Kidney epithelial cell (primary cell): ENCODE results near the gene CD248. TPM values are rescaled to one million over a fixed set of nuclear protein-coding genes. Genes with fewer than 3 reads are reported as not detected.

ENCODE experiments used
- DNase-seq: peaks from one replicate; pipeline ENCODE4 v3.0.0-alpha.2; 2010; ENCODE audit warnings: low read depth
- H3K27me3 ChIP-seq: 2 replicates; pipeline ENCODE4 v1.6.0; 2011; ENCODE audit warnings: low read length; ENCODE audit not compliant: control insufficient read depth, insufficient read depth
- H3K36me3 ChIP-seq: 2 replicates; pipeline ENCODE4 v1.5.1; 2011; ENCODE audit warnings: low read length; ENCODE audit not compliant: control insufficient read depth, insufficient read depth
- H3K4me3 ChIP-seq: 2 replicates; pipeline ENCODE4 v1.5.1; 2011; ENCODE audit warnings: low read depth, mild to moderate bottlenecking, control low read depth, low read length
- total RNA-seq: library from RNA; depleted of rRNA; stranded (reverse); fragments of >200 nt; gene quantifications from 2 replicates; pipeline ENCODE4 v1.2.3, GENCODE V29; 2015
- TF ChIP-seq, protein P1 (sequence below): IDR thresholded peaks from 2 replicates; pipeline ENCODE4 v1.5.1; 2011; ENCODE audit warnings: mild to moderate bottlenecking, moderate library complexity, low read length, control low read depth, inconsistent platforms; ENCODE audit not compliant: insufficient read depth, poor library complexity, severe bottlenecking

CD248 gene
- total RNA-seq, 1 donor from 2014 or later = 0.17 TPM

DNA sequence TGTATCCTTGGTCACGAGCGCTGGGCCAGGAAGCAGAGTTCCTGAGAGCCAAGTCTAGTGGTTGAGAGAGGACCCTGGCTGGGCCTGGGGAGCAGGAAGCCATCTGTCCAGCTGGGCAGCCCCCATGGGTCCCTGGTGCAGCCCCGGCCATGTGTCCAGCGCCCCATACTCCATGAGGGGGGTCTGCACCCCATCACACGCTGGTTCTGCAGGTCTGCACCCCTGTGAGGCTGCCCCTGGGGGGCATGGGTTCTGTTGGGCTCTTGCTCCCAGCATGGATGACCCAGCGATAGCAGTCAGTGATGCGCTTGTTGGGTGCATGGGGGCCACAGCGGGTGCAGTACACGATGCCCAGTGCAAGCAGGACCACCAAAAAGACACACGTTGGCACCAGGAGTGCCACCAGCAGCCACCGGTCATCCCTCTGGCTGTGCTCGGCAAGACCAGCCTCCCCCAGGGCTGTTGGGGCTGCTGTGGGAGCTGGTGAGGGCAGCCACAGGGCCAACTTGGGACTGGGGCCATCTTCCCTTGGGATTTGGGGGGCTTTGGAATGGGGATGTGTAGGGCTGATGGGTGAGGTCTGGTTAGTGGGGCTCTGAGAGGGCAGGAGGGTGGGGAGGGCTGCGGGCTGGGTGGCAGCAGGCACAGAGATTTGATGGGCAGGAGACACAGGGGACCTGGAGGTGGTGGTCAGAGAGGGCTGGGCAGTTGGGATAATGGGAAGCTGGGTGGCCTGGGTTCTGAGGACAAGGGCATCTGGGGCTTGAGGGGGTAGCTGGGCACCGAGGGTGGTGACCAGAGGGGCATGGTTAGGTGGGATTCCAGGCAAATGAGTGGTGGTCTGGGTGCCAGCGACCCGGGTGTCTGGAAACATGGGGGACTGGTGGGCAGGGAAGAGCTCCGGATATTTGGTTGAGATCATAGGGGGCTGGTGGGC, 2.0 kb downstream of the CD248 start:
- Histone ChIP-seq H3K36me3 (no peaks in the 10 kb centered on the region), H3K4me3 (no peak overlapping the region), H3K27me3 (peaks cover 2% of the 10 kb centered on the region)
- no peak for DNase-seq
- TF ChIP-seq, protein P1, sequence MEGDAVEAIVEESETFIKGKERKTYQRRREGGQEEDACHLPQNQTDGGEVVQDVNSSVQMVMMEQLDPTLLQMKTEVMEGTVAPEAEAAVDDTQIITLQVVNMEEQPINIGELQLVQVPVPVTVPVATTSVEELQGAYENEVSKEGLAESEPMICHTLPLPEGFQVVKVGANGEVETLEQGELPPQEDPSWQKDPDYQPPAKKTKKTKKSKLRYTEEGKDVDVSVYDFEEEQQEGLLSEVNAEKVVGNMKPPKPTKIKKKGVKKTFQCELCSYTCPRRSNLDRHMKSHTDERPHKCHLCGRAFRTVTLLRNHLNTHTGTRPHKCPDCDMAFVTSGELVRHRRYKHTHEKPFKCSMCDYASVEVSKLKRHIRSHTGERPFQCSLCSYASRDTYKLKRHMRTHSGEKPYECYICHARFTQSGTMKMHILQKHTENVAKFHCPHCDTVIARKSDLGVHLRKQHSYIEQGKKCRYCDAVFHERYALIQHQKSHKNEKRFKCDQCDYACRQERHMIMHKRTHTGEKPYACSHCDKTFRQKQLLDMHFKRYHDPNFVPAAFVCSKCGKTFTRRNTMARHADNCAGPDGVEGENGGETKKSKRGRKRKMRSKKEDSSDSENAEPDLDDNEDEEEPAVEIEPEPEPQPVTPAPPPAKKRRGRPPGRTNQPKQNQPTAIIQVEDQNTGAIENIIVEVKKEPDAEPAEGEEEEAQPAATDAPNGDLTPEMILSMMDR = no peak

DNA sequence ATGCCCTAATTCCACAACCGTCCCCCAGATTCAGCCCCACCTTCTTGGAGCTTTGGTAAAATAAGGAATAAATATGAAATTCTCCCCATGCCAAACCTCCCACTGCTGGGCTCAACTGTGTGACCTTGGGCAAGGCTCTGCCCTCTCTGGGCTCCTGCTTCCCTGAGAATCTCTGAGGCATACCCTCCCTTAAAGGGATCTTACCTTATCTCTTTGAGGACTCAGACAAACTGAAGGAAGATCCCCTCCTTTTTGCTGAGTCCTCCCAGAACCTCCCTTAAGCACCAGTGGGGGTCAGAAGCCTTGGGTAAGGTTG, 2.7 kb downstream of the CD248 start:
- TF ChIP-seq, protein P1 = no peak
- DNase-seq = no peak
- H3K36me3 ChIP-seq = no peaks in the 10 kb centered on the region
- H3K4me3 ChIP-seq = no peak overlapping the region
- peaks cover 2% of the 10 kb centered on the region for H3K27me3 ChIP-seq

DNA sequence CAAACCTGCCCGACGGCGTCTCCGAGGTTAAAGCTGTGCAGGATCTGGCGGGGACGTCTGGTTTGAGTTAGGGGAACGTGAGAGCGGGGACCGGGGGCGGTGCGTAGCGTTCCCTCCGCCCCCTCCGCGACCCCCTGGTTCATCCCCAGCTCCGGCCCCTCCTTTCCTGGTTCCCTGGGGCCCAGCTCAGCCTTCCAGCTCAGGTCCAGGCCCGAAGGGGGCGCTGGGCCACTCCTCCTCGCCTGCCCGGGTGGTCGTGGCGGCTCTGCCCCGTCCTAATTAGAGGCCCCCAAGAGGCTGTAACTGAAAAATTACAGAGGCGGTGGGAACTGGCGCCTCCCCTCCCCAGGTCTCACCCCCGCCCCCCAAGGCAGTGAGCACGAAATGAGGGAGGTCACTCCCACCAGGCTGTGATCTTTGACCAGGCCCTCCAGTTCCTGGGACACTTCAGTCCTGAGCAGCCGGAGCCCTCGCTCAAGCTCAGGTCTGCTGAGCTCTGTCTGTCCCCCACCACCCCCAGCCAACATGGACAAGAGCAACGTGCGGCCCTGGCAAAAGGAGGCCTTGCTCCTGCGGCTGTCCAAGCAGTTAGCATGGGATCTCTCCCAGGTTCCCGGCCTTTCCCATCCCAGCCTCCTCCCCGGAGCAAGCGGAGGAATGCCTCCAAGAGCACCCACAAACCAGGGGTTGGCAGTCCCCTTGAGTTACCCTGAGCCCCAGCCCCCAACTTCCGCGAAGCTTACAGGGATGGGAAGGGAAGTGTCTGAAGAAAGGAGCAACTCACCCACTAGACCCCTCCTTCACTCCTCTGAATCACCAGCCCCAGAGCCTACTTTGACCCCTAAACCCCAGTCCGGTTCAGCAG, 3.3 kb downstream of the CD248 start:
- no peaks in the 10 kb centered on the region for H3K36me3 ChIP-seq
- peaks cover 2% of the 10 kb centered on the region for H3K27me3 ChIP-seq
- TF ChIP-seq, protein P1 = no peak
- DNase-seq = no peak
- H3K4me3 ChIP-seq = peak overlapping the region; percentile 3

DNA sequence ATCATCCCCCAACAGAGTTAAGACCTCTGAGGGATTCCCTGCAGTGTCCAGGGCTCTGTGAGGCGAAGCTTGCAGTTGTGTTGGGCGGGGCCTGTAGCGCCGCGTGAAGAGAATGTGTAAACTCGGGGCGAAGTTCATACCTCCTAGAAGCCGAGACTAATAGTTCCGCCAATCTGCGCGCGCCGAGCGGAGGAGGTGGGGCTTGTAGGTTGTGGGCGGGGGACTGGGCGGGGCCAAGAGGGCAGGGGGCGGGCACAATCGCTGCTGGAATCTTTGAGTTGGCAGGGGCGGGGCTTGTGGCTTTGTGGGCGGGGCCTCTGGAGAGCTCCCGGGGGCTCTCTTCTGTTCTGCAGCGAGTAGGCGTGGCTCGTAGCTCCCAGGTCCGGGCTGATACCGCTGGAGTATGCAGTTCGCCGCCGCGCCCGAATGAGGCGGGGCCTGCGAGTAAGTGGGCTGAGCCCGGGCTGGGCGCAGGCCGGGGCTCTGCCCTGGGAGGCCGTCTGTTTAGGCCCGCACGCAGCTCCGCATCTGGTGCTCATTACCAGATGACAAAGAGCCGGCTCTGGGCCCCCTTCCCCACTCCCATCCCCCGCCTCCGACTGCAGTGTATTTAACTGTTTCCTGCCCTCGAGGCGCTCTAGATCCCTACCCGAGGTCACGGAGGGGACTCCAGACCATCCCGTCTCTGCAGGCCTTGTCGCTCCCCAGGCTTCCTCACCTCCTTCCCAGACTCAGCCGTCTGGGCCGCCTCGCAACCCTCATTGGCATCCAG, 4.1 kb downstream of the CD248 start:
- Histone ChIP-seq H3K27me3 (peaks cover 2% of the 10 kb centered on the region), H3K36me3 (no peaks in the 10 kb centered on the region), H3K4me3 (peak overlapping the region; percentile 61)
- TF ChIP-seq, protein P1 = no peak
- peak; percentile 91 for DNase-seq

DNA sequence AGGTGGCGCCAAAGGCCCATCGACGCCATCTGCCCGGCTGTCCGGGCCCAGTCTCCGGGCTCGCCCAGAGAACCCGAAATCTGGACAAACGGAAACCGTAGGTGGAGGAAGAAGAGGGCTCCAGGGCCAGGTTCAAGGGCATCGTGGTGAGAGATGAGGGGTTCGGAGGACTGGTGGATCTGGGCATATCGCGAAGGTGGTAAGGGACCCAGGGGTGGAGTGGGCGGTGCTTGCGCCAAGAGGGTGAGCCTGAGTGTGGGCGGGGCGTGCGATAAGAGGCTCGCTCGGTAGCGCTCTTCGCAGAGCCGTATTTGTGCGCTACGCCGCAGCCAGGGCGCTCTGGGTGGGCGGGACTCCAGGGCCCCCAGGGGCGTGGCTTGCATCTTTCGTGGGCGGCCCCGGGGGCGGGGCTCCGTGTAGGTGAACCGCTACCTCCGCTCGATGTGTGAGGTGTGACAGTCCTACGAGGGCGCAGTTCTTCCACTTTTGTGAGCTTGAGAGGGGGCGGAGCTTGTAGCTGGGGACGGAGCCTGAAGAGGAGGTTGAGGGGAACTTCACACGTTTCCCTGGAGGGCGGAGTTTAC, 4.8 kb downstream of the CD248 start:
- DNase-seq = peak; percentile 68
- TF ChIP-seq, protein P1 = peak; percentile 95

More for the DNA sequence above, 4.8 kb downstream of the CD248 start:
- peaks cover 2% of the 10 kb centered on the region for H3K27me3 ChIP-seq
- H3K4me3 ChIP-seq = peak overlapping the region; percentile 61
- H3K36me3 ChIP-seq = no peaks in the 10 kb centered on the region
